HepG2 (cell line): ENCODE measurements around the gene S100A6. TPM values are rescaled to one million over a fixed set of nuclear protein-coding genes. Genes with fewer than 3 reads are reported as not detected.

Source experiments
- CBX2 ChIP-seq, 2 experiments: fragments of 200-600 bp in 1 of 2; sonication (generic); formaldehyde crosslinking in 1 of 2; IDR thresholded peaks; 2 replicates each; pipeline versions ENCODE4 v1.7.0 to v1.8.1; 2018 to 2022; ENCODE audit warnings: low read depth in 2 of 2, low read length in 1 of 2, mild to moderate bottlenecking in 1 of 2, missing genetic modification reagents in 1 of 2
- GPBP1L1 ChIP-seq: sonication (generic); formaldehyde crosslinking; IDR thresholded peaks from 2 replicates; pipeline ENCODE4 v1.5.0; 2020; ENCODE audit warnings: mild to moderate bottlenecking, missing genetic modification reagents
- HHEX ChIP-seq: IDR thresholded peaks from 2 replicates; pipeline ENCODE4 v1.6.1; 2016; ENCODE audit warnings: control low read depth
- HOXA7 ChIP-seq: sonication (generic); formaldehyde crosslinking; IDR thresholded peaks from 2 replicates; pipeline ENCODE4 v1.8.1; 2022; ENCODE audit warnings: mild to moderate bottlenecking, missing genetic modification reagents, moderate library complexity
- IKZF1 ChIP-seq: fragments of 450-650 bp; IDR thresholded peaks from 2 replicates; pipeline ENCODE4 v1.7.1; 2016
- IRF9 ChIP-seq: sonication (generic); formaldehyde crosslinking; IDR thresholded peaks from 2 replicates; pipeline ENCODE4 v1.8.0; 2022; ENCODE audit warnings: missing genetic modification reagents, mild to moderate bottlenecking, borderline replicate concordance
- MAFK ChIP-seq, 2 experiments: IDR thresholded peaks in 1 of 2; conservative IDR thresholded peaks in 1 of 2; 2 replicates each; pipeline ENCODE4 v1.6.1; 2011; ENCODE audit warnings: improper control_type of control experiment in 2 of 2, low read length in 2 of 2
- NFIC ChIP-seq: IDR thresholded peaks from 2 replicates; pipeline ENCODE4 v1.6.1; 2012; ENCODE audit warnings: mild to moderate bottlenecking, low read length, inconsistent platforms
- PHF20 ChIP-seq: sonication (generic); formaldehyde crosslinking; IDR thresholded peaks from 2 replicates; pipeline ENCODE4 v1.5.0; 2020; ENCODE audit warnings: mild to moderate bottlenecking, missing genetic modification reagents
- POLR2AphosphoS5 ChIP-seq: IDR thresholded peaks from 2 replicates; pipeline ENCODE4 v1.6.1; 2012; ENCODE audit warnings: low read depth, low read length
- TAF15 ChIP-seq: fragments of 200-400 bp; formaldehyde crosslinking; IDR thresholded peaks from one replicate; pipeline ENCODE4 v1.6.1; 2018; ENCODE audit warnings: mild to moderate bottlenecking, low read depth, low read length; ENCODE audit not compliant: poor library complexity, severe bottlenecking
- USF2 ChIP-seq, 2 experiments: sonication (generic) in 1 of 2; formaldehyde crosslinking in 1 of 2; IDR thresholded peaks; 2 replicates each; pipeline versions ENCODE4 v1.5.1 to v1.6.1; 2011 to 2020; ENCODE audit warnings: borderline replicate concordance in 1 of 2, low read depth in 1 of 2, low read length in 1 of 2, mild to moderate bottlenecking in 1 of 2, missing genetic modification reagents in 1 of 2, moderate library complexity in 1 of 2
- WIZ ChIP-seq: sonication (generic); formaldehyde crosslinking; IDR thresholded peaks from 2 replicates; pipeline ENCODE4 v1.5.1; 2020; ENCODE audit warnings: mild to moderate bottlenecking, missing genetic modification reagents
- ZBTB43 ChIP-seq: sonication (generic); formaldehyde crosslinking; conservative IDR thresholded peaks from 2 replicates; pipeline ENCODE4 v1.4.0; 2020; ENCODE audit warnings: missing genetic modification reagents
- ZNF773 ChIP-seq: sonication (generic); formaldehyde crosslinking; IDR thresholded peaks from 2 replicates; pipeline ENCODE4 v1.4.0; 2020; ENCODE audit warnings: missing genetic modification reagents, borderline replicate concordance
- polyA plus RNA-seq, 8 experiments: library from polyadenylated mRNA; depleted of rRNA in 3 of 8; stranded (reverse) in 7 of 8; unstranded in 1 of 8; fragments of >200 nt; fragmentation: Illumina TruSeq in 4 of 8; extraction: Trizol in 4 of 8; gene quantifications; 2 replicates each; pipeline versions ENCODE4 v1.2.1 to v1.2.3, GENCODE V29; 2011 to 2016; ENCODE audit warnings: low read depth in 4 of 8, missing spikeins in 1 of 8, mixed read lengths in 1 of 8; ENCODE audit not compliant: insufficient read depth in 1 of 8
- total RNA-seq, 5 experiments: library from RNA; depleted of rRNA; stranded (reverse); fragments of >200 nt; fragmentation: Illumina TruSeq; extraction: Trizol; gene quantifications; 2 replicates each; pipeline ENCODE4 v1.2.3, GENCODE V29; 2016; ENCODE audit warnings: low read depth in 1 of 5
- TF ChIP-seq, protein P1 (sequence below), 2 experiments: sonication (generic) in 1 of 2; formaldehyde crosslinking in 1 of 2; IDR thresholded peaks; 2 replicates each; pipeline versions ENCODE4 v1.4.0 to v1.6.1; 2018 to 2020; ENCODE audit warnings: missing genetic modification reagents in 2 of 2, borderline replicate concordance in 1 of 2, low read depth in 1 of 2, mild to moderate bottlenecking in 1 of 2, missing biosample characterization in 1 of 2

Gene S100A6
- total and polyA plus RNA-seq, 2 of the 13 experiments (the other 11 are each of a cell fraction or from before 2014, with no cell fraction given), result 72.9 to 85.0 TPM

- TF ChIP-seq USF2 (IDR thresholded peaks at IDR 0.05; ENCODE audit: low read depth, low read length) (no peak), USF2 (CRISPR knock-in tag; IDR thresholded peaks at IDR 0.05; ENCODE audit: borderline replicate concordance) (no peak), MAFK (conservative IDR thresholded peaks at IDR 0.05 in 1 of 2, IDR thresholded peaks at IDR 0.05 in 1 of 2; ENCODE audit: low read length in 2 of 2) (no peak), ZBTB43 (CRISPR knock-in tag) (no peak), WIZ (no peak), TAF15 (no peak), NFIC (no peak), GPBP1L1 (no peak), IKZF1 (no peak), CBX2 (IDR thresholded peaks at IDR 0.05; ENCODE audit: low read depth, low read length) (no peak), CBX2 (CRISPR knock-in tag; IDR thresholded peaks at IDR 0.05; ENCODE audit: low read depth) (no peak), HOXA7 (CRISPR knock-in tag) (no peak), IRF9 (CRISPR knock-in tag) (no peak), ZNF773 (no peak), PHF20 (CRISPR knock-in tag) (no peak), HHEX (CRISPR knock-in tag) (no peak), POLR2AphosphoS5 (no peak)
- TF ChIP-seq, protein P1, sequence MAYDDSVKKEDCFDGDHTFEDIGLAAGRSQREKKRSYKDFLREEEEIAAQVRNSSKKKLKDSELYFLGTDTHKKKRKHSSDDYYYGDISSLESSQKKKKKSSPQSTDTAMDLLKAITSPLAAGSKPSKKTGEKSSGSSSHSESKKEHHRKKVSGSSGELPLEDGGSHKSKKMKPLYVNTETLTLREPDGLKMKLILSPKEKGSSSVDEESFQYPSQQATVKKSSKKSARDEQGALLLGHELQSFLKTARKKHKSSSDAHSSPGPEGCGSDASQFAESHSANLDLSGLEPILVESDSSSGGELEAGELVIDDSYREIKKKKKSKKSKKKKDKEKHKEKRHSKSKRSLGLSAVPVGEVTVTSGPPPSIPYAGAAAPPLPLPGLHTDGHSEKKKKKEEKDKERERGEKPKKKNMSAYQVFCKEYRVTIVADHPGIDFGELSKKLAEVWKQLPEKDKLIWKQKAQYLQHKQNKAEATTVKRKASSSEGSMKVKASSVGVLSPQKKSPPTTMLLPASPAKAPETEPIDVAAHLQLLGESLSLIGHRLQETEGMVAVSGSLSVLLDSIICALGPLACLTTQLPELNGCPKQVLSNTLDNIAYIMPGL (CRISPR knock-in tag; IDR thresholded peaks at IDR 0.05; ENCODE audit: borderline replicate concordance in 1 of 2, low read depth in 1 of 2), result peak in 1 of 2 experiments; percentile 73
Measured at GRCh38 chr1:153568367-153569099, 32.7 kb upstream of the S100A6 start (continued).
